GM12872 (cell line): ENCODE measurements around the gene AACS.

Experiments used
- TF ChIP-seq, protein P1 (sequence below): IDR thresholded peaks from 3 replicates; pipeline ENCODE4 v1.5.1; 2011; ENCODE audit warnings: low read depth, mild to moderate bottlenecking, low read length, moderate library complexity; ENCODE audit not compliant: insufficient read depth

The AACS gene

DNA sequence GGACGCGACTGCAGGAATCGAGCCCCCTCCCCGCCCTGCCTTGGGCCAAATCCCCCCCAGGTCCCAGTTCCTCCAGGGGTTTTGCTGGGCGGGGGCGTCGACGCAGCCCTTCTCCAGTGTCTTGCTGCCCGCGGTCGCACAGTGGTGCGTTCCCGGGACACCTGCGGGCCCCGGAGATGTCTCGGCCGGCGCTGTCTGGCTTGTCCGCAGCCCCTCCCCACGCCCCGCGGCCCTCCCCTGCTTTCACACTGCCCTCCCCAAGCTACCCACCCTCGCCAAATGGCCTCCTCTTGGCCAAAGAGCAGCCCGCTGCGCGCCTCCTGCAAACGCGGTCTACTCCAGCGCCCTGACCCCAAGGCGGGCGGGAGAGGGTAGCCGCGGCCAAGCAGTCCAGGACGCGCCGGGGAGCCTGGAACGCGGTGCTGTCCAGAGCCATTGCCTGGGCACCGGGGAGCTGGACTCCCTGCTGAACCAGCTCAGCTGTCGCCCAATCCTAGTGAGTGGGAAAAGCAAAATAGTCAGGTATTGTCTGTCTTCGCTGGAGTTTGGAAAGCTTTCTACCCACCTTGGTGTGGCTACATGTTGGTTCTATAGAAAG, 122.0 kb downstream of the AACS start:
- TF ChIP-seq, protein P1, sequence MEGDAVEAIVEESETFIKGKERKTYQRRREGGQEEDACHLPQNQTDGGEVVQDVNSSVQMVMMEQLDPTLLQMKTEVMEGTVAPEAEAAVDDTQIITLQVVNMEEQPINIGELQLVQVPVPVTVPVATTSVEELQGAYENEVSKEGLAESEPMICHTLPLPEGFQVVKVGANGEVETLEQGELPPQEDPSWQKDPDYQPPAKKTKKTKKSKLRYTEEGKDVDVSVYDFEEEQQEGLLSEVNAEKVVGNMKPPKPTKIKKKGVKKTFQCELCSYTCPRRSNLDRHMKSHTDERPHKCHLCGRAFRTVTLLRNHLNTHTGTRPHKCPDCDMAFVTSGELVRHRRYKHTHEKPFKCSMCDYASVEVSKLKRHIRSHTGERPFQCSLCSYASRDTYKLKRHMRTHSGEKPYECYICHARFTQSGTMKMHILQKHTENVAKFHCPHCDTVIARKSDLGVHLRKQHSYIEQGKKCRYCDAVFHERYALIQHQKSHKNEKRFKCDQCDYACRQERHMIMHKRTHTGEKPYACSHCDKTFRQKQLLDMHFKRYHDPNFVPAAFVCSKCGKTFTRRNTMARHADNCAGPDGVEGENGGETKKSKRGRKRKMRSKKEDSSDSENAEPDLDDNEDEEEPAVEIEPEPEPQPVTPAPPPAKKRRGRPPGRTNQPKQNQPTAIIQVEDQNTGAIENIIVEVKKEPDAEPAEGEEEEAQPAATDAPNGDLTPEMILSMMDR: no peak

DNA sequence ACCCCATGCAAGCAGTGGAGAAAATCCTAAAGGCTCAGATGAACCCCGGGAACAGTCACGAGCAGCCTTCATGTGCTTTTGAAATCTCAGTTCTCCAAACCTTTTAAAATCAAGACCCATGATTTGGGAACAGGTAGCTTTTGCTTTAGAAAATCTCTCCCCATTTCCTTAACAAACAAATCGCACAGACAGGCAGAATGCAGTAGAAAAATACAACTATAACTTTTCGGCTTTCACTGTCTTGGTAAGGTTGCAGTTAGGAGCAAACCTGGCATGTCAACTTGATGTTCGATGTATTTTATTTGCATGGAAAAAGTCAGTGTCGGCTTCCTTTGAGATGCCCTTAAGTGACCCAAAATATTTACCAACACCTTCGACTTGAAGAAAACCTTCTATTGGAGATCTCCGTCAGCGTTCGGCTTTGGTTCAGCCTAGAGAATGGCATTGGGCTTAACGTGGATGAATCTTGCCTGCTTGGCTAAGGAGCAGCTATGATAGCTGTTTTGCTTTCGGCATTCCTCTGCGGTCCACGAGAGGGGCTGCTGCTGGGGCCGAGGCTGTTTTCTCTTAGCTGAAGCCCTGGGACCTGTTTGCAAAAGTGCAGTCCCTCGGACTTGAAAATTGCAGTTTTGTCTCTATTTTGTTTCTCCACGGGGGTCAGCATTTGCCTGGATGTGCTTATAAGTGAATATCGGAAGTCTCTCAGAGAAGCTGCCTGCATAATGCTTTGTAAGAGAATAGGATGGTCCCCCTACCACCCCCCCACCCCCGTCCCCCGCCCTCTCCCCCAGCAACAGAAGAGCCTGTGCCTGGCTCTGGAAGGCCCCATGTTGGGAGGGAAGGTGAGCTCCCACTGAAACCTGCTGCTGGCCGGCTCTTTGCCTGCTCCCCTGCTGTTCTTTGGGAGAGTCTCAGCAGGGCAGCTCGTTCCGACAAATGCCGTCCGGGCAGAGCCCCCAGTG, 122.8 kb downstream of the AACS start:
- TF ChIP-seq, protein P1: no peak

DNA sequence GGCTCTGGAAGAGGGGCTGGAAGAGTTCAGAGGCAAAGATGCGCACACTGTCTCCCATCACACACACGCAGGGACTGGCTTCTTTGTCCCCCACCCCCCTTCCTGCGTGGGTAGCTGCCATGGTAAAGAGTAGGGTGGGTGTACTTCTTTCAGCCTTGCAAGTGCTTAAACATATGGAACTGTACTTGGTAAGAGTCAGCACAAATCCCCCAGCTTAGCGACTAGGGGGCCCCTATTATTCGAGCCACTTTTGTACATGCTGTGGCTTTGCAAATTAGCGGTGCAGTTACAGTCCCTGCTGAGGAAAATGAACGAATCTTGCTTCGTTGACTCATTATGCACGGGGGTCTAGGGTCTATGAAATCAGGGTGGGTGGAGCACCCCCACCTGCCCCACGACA, 123.8 kb downstream of the AACS start:
- TF ChIP-seq, protein P1: no peak

DNA sequence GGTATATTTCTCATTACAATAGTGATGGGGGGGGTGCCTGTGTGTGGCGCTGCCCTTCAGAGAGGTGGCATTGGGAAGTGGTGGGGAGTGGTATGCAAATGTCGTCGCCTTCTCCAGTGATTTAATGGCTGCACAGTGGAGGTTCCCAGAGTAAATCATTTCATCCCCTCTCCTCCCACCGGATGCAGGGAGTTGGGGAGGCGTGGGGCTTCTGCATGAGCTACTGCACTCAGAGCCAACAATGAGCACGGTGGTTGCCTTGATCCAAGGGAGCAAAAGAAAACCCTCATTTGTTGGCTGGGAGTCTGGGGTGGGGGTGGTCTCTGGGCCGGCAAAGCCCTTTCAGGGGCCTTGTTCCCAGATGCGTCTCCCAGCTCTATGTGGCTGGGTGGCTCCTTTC, 124.3 kb downstream of the AACS start:
- TF ChIP-seq, protein P1: no peak

DNA sequence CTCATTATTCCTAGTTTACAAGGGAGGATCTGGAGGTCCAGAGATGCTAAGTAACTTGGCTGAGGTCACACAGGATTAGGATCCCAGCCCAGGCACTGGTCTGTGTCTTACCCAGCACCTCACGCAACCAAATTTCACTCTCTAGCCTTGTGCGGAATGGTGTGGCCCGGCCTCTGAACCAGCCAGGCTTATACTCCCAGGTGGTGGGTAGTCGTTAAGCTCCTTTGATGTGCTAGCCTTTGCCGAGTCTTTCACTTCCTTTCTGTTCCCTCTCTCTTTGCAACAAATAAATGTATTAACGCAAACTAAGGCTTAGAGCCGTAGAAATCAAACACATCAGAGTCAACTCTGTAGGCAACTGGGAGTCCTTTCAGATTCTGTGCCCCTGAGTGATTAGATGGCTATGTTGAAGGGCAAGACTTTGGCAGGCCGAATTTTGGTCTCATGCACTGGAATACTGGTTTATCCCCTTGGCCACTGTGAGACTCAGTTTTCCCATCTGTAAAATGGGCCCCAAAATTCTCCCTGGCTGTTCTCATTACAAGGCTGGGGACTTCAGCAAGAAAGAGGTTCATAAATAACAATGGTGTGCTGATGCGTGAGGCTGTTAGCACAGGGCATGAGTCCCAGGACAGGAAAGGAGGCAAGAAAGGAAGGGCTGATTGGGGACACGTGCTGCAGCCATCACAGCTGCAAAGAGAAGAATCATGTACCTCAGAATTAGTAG, 126.3 kb downstream of the AACS start:
- TF ChIP-seq, protein P1: no peak

DNA sequence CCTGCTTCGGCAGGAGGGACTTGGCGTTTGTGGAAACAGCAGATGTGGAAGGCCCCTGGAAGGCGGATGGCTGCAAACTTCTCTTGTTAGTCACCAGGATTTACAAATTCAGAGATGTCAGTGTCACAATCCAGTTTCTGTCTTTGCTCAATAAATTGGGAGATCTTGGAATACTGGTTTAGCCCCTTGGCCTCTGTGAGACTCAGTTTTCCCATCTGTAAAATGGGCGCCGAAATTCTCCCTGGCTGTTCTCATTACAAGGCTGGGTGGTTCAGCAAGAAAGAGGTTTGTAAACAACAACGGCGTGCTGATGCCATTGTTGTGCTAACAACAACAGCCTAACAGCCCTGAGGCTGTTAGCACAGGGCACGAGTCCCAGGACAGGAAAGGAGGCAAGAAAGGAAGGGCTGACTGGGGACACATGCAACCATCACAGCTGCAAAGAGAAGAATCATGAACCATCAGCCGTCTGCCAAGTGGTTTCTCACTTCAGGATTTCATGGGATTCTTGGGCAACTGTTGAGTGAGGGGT, 127.5 kb downstream of the AACS start:
- TF ChIP-seq, protein P1: no peak
